Measurements from ENCODE around the gene ALDH7A1. TPM values are rescaled to one million over a fixed set of nuclear protein-coding genes. Genes with fewer than 3 reads are reported as not detected.

Gene ALDH7A1
- total and polyA plus RNA-seq, 10 of the 15 experiments (the other 5 are each of a cell fraction or from before 2014, with no cell fraction given) = 0.18 to 1.0 (median 0.41) TPM; not detected in 1

DNA sequence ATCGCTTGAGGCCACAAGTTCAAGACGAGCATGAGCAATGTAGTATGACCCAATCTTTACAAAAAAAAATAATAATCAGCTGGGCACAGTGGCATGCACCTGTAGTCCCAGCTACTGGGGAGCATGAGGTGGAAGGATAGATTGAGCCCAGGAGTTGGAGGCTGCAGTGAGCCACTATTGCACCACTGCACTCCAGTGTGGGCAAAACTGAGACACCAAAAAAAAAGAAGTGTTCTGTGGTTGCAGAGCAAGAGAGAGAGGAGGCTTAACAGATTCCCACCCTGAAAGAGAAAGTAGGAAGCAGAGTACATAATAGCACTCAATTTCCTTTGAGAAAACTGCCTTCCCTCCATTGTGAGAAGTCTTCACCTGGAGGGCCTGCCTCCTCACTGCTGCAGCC lies 52.6 kb downstream of the ALDH7A1 start (continued):
- no peak for TF ChIP-seq BMI1 (IDR thresholded peaks at IDR 0.05; ENCODE audit: borderline replicate concordance)

DNA sequence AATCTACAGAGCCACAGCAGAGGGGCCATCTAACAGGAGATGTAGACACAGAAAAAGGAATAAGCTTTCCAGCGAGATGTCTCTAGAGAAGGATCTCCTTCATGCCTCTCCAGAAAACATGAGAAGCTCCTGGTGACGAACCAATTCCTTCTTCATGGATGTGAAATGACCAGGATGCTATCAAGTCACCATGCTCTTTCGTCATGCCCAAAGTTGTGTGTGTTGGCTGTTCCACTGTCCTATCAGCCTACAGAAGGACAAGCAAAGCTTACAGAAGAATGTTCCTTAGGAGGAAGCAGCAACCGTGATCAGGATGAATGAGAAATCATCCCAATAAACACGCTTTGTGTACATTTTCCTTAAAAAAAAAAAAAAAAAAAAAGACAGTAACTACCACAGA lies 54.4 kb downstream of the ALDH7A1 start:
- ChIA-PET SMC1A (ENCODE audit: uncharacterized antibody, unreplicated experiment) (interaction anchor here (0.6 to 6.3 kb wide), 11 partner anchors 24 to 487 kb away, joined by 3 to 41 read pairs (median 5); no protein-coding TSS in a partner anchor), RAD21 (ENCODE audit: unreplicated experiment) (interaction anchor here (1.4 to 5.6 kb wide), 5 partner anchors 25 to 202 kb away, joined by 4 to 36 read pairs (median 7); no protein-coding TSS in a partner anchor), CTCF (interaction anchor here (0.5 to 11.8 kb wide), 12 partner anchors 9 to 268 kb away, joined by 3 to 136 read pairs (median 6); no protein-coding TSS in a partner anchor), POLR2A (interaction anchor here (1.3 kb wide), 1 partner anchor 201 kb away, joined by 3 read pairs; no protein-coding TSS in a partner anchor)
- H3K9ac ChIP-seq (ENCODE audit: control insufficient read depth, insufficient read depth, low read length) = no peak overlapping the region
- no peak overlapping the region for H3K4me2 ChIP-seq (ENCODE audit: control insufficient read depth, insufficient read depth)
- no peaks in the 10 kb centered on the region for H4K20me1 ChIP-seq (ENCODE audit: control insufficient read depth, insufficient read depth)
- no TSS peak for BruUV-seq (replicated peaks)
- no peaks in the 10 kb centered on the region for H3K4me1 ChIP-seq (ENCODE audit: control insufficient read depth, insufficient read depth, low read length)
- FAIRE-seq (no peak), DNase-seq (ENCODE audit: low read depth, low spot score) (no peak), ATAC-seq (no peak)
- H3K4me3 ChIP-seq = no peak overlapping the region
- H2AFZ ChIP-seq (ENCODE audit: control insufficient read depth, low read depth, low read length) = no peak overlapping the region
- no peaks in the 10 kb centered on the region for H3K27me3 ChIP-seq (replicated peaks in 1 of 2; ENCODE audit: control insufficient read depth in 2 of 2, insufficient read depth in 2 of 2, low read length in 1 of 2)
- no peaks in the 10 kb centered on the region for H3K79me2 ChIP-seq (ENCODE audit: control insufficient read depth, insufficient read depth, low read length)
- H3K9me3 ChIP-seq (replicated peaks; ENCODE audit: control insufficient read depth, insufficient read depth, low read length) = no peaks in the 10 kb centered on the region
- WGBS (ENCODE audit: insufficient coverage, insufficient replicate concordance, low lambda C conversion rate, missing lambda C conversion rate) = 36% methylated on average over 5 of the region's 5 CpGs
- no peaks in the 10 kb centered on the region for H3K36me3 ChIP-seq (ENCODE audit: control insufficient read depth in 2 of 2, insufficient read depth in 2 of 2, low read length in 1 of 2)
- in situ Hi-C loops (cut with MboI) (no loop called here), intact Hi-C loops (cut with micrococcal nuclease; ENCODE audit: unreplicated experiment) (loop anchor here (5.0 kb wide), 2 partner anchors 77 to 952 kb away; no protein-coding TSS in a partner anchor)
- H3K27ac ChIP-seq (ENCODE audit: control insufficient read depth, insufficient read depth) = no peak overlapping the region
- no peak for TF ChIP-seq POLR2AphosphoS2 (IDR thresholded peaks at IDR 0.05; ENCODE audit: low read depth, low read length)
- no peak for TF ChIP-seq POU2F2 (IDR thresholded peaks at IDR 0.05; ENCODE audit: borderline replicate concordance, low read depth, low read length)
- TF ChIP-seq EP300 (IDR thresholded peaks at IDR 0.05; ENCODE audit: borderline replicate concordance in 1 of 2, control insufficient read depth in 1 of 2, low read depth in 2 of 2, low read length in 2 of 2) = no peak
- TF ChIP-seq, protein P1, sequence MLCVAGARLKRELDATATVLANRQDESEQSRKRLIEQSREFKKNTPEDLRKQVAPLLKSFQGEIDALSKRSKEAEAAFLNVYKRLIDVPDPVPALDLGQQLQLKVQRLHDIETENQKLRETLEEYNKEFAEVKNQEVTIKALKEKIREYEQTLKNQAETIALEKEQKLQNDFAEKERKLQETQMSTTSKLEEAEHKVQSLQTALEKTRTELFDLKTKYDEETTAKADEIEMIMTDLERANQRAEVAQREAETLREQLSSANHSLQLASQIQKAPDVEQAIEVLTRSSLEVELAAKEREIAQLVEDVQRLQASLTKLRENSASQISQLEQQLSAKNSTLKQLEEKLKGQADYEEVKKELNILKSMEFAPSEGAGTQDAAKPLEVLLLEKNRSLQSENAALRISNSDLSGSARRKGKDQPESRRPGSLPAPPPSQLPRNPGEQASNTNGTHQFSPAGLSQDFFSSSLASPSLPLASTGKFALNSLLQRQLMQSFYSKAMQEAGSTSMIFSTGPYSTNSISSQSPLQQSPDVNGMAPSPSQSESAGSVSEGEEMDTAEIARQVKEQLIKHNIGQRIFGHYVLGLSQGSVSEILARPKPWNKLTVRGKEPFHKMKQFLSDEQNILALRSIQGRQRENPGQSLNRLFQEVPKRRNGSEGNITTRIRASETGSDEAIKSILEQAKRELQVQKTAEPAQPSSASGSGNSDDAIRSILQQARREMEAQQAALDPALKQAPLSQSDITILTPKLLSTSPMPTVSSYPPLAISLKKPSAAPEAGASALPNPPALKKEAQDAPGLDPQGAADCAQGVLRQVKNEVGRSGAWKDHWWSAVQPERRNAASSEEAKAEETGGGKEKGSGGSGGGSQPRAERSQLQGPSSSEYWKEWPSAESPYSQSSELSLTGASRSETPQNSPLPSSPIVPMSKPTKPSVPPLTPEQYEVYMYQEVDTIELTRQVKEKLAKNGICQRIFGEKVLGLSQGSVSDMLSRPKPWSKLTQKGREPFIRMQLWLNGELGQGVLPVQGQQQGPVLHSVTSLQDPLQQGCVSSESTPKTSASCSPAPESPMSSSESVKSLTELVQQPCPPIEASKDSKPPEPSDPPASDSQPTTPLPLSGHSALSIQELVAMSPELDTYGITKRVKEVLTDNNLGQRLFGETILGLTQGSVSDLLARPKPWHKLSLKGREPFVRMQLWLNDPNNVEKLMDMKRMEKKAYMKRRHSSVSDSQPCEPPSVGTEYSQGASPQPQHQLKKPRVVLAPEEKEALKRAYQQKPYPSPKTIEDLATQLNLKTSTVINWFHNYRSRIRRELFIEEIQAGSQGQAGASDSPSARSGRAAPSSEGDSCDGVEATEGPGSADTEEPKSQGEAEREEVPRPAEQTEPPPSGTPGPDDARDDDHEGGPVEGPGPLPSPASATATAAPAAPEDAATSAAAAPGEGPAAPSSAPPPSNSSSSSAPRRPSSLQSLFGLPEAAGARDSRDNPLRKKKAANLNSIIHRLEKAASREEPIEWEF (IDR thresholded peaks at IDR 0.05; ENCODE audit: insufficient replicate concordance, low read depth, low read length) = no peak
- no peak for TF ChIP-seq NBN (IDR thresholded peaks at IDR 0.05)
- TF ChIP-seq POLR2A (IDR thresholded peaks at IDR 0.05; ENCODE audit: low read depth, low read length) = no peak
- TF ChIP-seq, protein P2, sequence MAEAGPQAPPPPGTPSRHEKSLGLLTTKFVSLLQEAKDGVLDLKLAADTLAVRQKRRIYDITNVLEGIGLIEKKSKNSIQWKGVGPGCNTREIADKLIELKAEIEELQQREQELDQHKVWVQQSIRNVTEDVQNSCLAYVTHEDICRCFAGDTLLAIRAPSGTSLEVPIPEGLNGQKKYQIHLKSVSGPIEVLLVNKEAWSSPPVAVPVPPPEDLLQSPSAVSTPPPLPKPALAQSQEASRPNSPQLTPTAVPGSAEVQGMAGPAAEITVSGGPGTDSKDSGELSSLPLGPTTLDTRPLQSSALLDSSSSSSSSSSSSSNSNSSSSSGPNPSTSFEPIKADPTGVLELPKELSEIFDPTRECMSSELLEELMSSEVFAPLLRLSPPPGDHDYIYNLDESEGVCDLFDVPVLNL (IDR thresholded peaks at IDR 0.05; ENCODE audit: low read depth, low read length) = no peak
- TF ChIP-seq, protein P3, sequence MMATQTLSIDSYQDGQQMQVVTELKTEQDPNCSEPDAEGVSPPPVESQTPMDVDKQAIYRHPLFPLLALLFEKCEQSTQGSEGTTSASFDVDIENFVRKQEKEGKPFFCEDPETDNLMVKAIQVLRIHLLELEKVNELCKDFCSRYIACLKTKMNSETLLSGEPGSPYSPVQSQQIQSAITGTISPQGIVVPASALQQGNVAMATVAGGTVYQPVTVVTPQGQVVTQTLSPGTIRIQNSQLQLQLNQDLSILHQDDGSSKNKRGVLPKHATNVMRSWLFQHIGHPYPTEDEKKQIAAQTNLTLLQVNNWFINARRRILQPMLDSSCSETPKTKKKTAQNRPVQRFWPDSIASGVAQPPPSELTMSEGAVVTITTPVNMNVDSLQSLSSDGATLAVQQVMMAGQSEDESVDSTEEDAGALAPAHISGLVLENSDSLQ (IDR thresholded peaks at IDR 0.05) = no peak
- no peak for TF ChIP-seq IRF4 (IDR thresholded peaks at IDR 0.05; ENCODE audit: low read depth, low read length)
- no peak for TF ChIP-seq ZNF217 (IDR thresholded peaks at IDR 0.05)
- no peak for TF ChIP-seq SUZ12 (IDR thresholded peaks at IDR 0.05; ENCODE audit: unreplicated experiment)
- TF ChIP-seq FOXM1 (IDR thresholded peaks at IDR 0.05; ENCODE audit: low read depth, low read length) = no peak
- TF ChIP-seq CEBPB (IDR thresholded peaks at IDR 0.05; ENCODE audit: borderline replicate concordance in 1 of 2, low read depth in 2 of 2, low read length in 2 of 2) = no peak
- TF ChIP-seq STAT1 (conservative IDR thresholded peaks at IDR 0.05) = no peak
- TF ChIP-seq MTA2 (IDR thresholded peaks at IDR 0.05; ENCODE audit: low read depth) = no peak
